PFSK-1 (cell line): Measurements from ENCODE around the gene CCDC171.

Source experiments
- FOXP2 ChIP-seq: optimal IDR thresholded peaks from 2 replicates; pipeline ENCODE3; 2011; ENCODE audit warnings: borderline replicate concordance, control low read depth, inconsistent platforms; ENCODE audit not compliant: insufficient read depth; ENCODE audit errors: extremely low read length, extremely low read depth
- POLR2AphosphoS5 ChIP-seq: IDR thresholded peaks from 2 replicates; pipeline ENCODE4 v1.6.1; 2012; ENCODE audit warnings: low read depth, mild to moderate bottlenecking, control low read depth, low read length, moderate library complexity
- SIN3A ChIP-seq: IDR thresholded peaks from 2 replicates; pipeline ENCODE4 v1.6.1; 2012; ENCODE audit warnings: mild to moderate bottlenecking, low read length, moderate library complexity, borderline replicate concordance; ENCODE audit not compliant: insufficient read depth
- TAF1 ChIP-seq: IDR thresholded peaks from 2 replicates; pipeline ENCODE4 v1.6.1; 2012; ENCODE audit warnings: low read length, control low read depth, borderline replicate concordance; ENCODE audit not compliant: insufficient read depth
- TF ChIP-seq, protein P1 (sequence below), 2 experiments: IDR thresholded peaks; 2 replicates each; pipeline versions ENCODE4 v1.6.1 to v1.8.0; 2011 to 2012; ENCODE audit warnings: low read depth in 2 of 2, low read length in 2 of 2, control low read depth in 1 of 2, inconsistent platforms in 1 of 2, mild to moderate bottlenecking in 1 of 2, moderate library complexity in 1 of 2; ENCODE audit not compliant: insufficient read depth in 1 of 2

Gene CCDC171

GRCh38 chr9:15738011-15738410 lies 185.2 kb downstream of the CCDC171 start:
- TF ChIP-seq FOXP2 = no peak
- TF ChIP-seq, protein P1, sequence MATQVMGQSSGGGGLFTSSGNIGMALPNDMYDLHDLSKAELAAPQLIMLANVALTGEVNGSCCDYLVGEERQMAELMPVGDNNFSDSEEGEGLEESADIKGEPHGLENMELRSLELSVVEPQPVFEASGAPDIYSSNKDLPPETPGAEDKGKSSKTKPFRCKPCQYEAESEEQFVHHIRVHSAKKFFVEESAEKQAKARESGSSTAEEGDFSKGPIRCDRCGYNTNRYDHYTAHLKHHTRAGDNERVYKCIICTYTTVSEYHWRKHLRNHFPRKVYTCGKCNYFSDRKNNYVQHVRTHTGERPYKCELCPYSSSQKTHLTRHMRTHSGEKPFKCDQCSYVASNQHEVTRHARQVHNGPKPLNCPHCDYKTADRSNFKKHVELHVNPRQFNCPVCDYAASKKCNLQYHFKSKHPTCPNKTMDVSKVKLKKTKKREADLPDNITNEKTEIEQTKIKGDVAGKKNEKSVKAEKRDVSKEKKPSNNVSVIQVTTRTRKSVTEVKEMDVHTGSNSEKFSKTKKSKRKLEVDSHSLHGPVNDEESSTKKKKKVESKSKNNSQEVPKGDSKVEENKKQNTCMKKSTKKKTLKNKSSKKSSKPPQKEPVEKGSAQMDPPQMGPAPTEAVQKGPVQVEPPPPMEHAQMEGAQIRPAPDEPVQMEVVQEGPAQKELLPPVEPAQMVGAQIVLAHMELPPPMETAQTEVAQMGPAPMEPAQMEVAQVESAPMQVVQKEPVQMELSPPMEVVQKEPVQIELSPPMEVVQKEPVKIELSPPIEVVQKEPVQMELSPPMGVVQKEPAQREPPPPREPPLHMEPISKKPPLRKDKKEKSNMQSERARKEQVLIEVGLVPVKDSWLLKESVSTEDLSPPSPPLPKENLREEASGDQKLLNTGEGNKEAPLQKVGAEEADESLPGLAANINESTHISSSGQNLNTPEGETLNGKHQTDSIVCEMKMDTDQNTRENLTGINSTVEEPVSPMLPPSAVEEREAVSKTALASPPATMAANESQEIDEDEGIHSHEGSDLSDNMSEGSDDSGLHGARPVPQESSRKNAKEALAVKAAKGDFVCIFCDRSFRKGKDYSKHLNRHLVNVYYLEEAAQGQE (IDR thresholded peaks at IDR 0.05; ENCODE audit: insufficient read depth in 1 of 2, low read depth in 2 of 2, low read length in 2 of 2) = no peak
- no peak for TF ChIP-seq SIN3A
- TF ChIP-seq POLR2AphosphoS5 = no peak
- no peak for TF ChIP-seq TAF1

DNA sequence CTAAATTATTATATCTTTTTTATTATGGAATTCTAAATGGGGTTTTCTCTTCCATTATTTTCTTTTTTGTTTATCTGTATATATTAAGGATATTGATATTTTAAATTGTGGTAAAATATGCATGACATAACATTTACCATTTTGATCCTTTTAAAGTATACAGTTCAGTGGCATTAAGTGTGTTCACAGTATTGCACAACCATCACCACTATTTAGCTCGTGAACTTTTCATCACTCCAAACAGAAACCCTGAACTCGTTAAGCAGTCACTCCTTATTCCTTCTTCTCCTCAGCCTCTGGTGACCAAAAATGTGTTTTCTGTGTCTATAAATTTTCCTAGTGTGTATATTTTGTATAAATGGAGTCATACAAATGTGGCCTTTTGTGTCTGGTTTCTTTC lies 188.2 kb downstream of the CCDC171 start:
- TF ChIP-seq TAF1 = no peak
- no peak for TF ChIP-seq POLR2AphosphoS5
- no peak for TF ChIP-seq SIN3A
- TF ChIP-seq, protein P1 (IDR thresholded peaks at IDR 0.05; ENCODE audit: insufficient read depth in 1 of 2, low read depth in 2 of 2, low read length in 2 of 2) = no peak
- TF ChIP-seq FOXP2 = no peak

GRCh38 chr9:15743512-15743911 lies 190.7 kb downstream of the CCDC171 start:
- no peak for TF ChIP-seq POLR2AphosphoS5
- no peak for TF ChIP-seq FOXP2
- no peak for TF ChIP-seq TAF1
- TF ChIP-seq SIN3A = no peak

- TF ChIP-seq POLR2AphosphoS5 (no peak), TAF1 (no peak)
Observed at GRCh38 chr9:15744196-15744595, 191.4 kb downstream of the CCDC171 start.

DNA sequence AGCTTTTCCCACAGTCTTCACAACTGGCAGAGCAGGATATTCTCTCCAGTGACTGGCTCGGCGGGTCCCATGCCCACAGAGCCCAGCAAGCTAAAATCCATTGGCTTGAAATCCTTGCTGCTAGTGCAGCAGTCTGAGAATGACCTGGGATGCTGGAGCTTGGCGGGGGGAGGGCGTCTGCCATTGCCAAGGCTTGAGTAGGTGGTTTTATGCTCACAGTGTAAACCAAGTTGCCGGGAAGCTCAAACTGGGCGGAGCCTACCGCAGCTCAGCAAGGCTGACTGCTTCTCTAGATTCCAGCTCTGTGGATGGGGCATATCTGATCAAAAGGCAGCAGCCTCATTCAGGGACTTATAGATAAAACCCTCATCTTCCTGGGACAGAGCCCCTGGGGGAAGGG lies 194.1 kb downstream of the CCDC171 start:
- no peak for TF ChIP-seq TAF1
- TF ChIP-seq, protein P1 (IDR thresholded peaks at IDR 0.05; ENCODE audit: insufficient read depth in 1 of 2, low read depth in 2 of 2, low read length in 2 of 2) = no peak

GRCh38 chr9:15755660-15756059 lies 202.8 kb downstream of the CCDC171 start:
- TF ChIP-seq POLR2AphosphoS5 = no peak

GRCh38 chr9:15761551-15761950 lies 208.7 kb downstream of the CCDC171 start:
- TF ChIP-seq POLR2AphosphoS5 = no peak
- no peak for TF ChIP-seq SIN3A
- TF ChIP-seq FOXP2 = no peak
- TF ChIP-seq, protein P1 (IDR thresholded peaks at IDR 0.05; ENCODE audit: insufficient read depth in 1 of 2, low read depth in 2 of 2, low read length in 2 of 2) = no peak
- no peak for TF ChIP-seq TAF1
